BLaER1 treated with 17β-estradiol and CSF1 and Interleukin-3, amounts not matched to agents 10 nM and 100 nM (cell line): ENCODE measurements around the gene ACSM2B.
"Not testable (repeated sequence)": the region's sequence is repeated elsewhere in the genome, so short reads cannot be mapped to it uniquely, and the experiment has no call there.

Experiments
- H3K27ac ChIP-seq, 11 experiments: shearing (Covaris generic); formaldehyde crosslinking; 2 replicates each; pipeline ENCODE4 v1.8.1; 2022
- H3K27me3 ChIP-seq, 11 experiments: shearing (Covaris generic); formaldehyde crosslinking; 2 replicates each; pipeline ENCODE4 v1.8.1; 2022
- H3K36me3 ChIP-seq, 11 experiments: shearing (Covaris generic); formaldehyde crosslinking; 2 replicates each; pipeline ENCODE4 v1.8.1; 2022
- H3K4me1 ChIP-seq, 10 experiments: shearing (Covaris generic); formaldehyde crosslinking; 2 replicates each; pipeline ENCODE4 v1.8.1; 2022
- H3K4me2 ChIP-seq, 11 experiments: shearing (Covaris generic); formaldehyde crosslinking; 2 replicates each; pipeline ENCODE4 v1.8.1; 2022
- H3K4me3 ChIP-seq, 10 experiments: shearing (Covaris generic); formaldehyde crosslinking; 2 replicates each; pipeline ENCODE4 v1.8.1; 2022
- H3K9ac ChIP-seq, 11 experiments: shearing (Covaris generic); formaldehyde crosslinking; 2 replicates each; pipeline ENCODE4 v1.8.1; 2022
- H3K9me3 ChIP-seq, 11 experiments: shearing (Covaris generic); formaldehyde crosslinking; replicated peaks in 1 of 11; 2 replicates each; pipeline ENCODE4 v1.8.1; 2022
- H4K20me1 ChIP-seq, 11 experiments: shearing (Covaris generic); formaldehyde crosslinking; 2 replicates each; pipeline ENCODE4 v1.8.1; 2022
- Cebpa-rat ChIP-seq, 11 experiments: shearing (Covaris generic); IDR thresholded peaks; 2 replicates each; pipeline ENCODE4 v1.8.1; 2022

ACSM2B gene

DNA sequence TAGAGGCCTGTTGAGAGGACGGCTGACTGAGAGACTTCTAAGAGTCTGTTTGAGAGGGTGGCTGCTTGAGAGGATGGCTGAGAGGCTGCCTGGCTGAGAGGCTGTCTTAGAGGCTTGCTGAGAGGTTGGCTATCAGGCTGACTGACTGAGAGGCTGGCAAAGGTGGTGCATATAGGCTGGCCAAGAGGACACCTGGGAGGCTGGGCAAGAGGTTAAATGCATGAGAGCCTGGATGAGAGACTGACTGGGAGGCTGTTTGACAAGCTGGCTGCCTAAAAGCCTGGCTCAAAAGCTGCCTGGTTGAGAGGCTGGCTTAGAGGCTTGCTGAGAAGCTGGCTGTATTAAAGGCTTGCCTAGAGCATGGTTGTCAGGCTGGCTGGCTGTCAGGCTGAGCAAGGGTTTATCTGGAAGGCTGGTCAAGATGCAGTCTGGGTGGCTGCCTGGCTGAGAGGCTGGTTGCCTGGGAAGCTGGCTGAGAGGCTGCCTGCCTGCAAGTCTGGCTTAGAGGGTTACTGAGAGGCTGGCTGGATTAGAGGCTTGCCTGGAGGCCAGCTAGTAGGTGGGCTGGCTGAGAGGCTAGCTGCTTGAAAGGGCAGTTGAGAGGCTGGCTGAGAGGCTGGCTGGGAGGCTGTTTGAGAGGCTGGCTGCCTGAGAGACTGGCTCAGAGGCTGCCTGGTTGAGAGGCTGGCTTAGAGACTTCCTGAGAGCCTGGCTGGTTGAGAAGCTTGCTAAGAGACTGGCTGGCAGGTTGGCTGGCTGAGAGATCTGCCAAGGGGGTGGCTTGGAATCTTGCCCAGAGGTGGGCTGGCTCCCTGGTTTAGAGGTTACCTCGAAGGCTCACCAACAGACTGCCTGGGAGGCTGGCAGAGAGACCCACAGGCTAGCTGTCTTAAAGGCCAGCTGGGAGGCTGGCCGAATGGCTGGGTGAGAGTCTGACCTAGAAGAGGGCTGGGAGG, 38.3 kb upstream of the ACSM2B start:
- Histone ChIP-seq H3K9ac (no peak overlapping the region), H3K36me3 (no peaks in the 10 kb centered on the region), H3K4me3 (no peak overlapping the region), H4K20me1 (no peaks in the 10 kb centered on the region), H3K9me3 (no peaks in the 10 kb centered on the region), H3K27me3 (peaks cover 0 to 6% (median 0%) of the 10 kb centered on the region in 11 experiments; a peak in 1 of 22 replicates), H3K4me1 (no peaks in the 10 kb centered on the region), H3K27ac (no peak overlapping the region), H3K4me2 (no peak overlapping the region)
- TF ChIP-seq Cebpa-rat (IDR thresholded peaks at IDR 0.05), result no peak

DNA sequence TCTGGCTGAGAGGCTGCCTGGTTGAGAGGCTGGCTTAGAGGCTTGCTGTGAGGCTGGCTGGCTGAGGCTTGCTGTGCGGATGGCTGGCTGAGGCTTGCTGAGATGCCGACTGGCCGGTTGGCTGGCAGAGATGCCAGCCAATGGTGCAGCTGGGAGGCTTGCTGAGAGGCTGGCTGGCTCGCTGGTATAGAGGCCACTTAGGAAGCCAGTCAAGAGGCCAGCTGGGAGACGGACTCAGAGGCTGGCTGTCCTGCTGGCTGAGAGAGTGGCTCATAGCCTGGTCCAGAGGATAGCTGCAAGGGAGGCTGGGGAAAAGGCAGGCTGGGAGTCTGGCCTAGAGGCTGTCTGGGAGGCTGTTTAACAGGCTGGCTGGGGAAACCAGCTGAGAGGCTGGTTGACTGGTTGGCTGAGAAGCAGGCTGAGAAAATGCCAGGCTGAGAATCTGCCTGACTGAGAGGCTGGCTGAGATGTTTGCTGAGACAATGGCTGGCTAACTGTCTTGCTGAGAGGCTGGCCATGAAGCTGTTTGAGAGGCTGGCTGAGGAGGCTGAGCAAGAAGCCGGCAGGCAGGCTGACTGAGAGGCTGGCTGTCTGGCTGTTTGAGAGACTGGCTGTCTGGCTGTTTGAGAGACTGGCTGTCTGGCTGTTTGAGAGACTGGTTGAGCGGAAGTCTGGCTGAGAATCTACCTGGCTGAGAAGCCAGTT, 37.5 kb upstream of the ACSM2B start:
- Histone ChIP-seq H3K9ac (no peak overlapping the region), H3K27me3 (peaks cover 0 to 6% (median 0%) of the 10 kb centered on the region in 11 experiments; a peak in 1 of 22 replicates), H3K4me2 (no peak overlapping the region), H3K36me3 (no peaks in the 10 kb centered on the region), H3K4me3 (no peak overlapping the region), H3K9me3 (no peaks in the 10 kb centered on the region), H3K4me1 (no peaks in the 10 kb centered on the region), H4K20me1 (no peaks in the 10 kb centered on the region), H3K27ac (no peak overlapping the region)
- TF ChIP-seq Cebpa-rat (IDR thresholded peaks at IDR 0.05), result no peak

DNA sequence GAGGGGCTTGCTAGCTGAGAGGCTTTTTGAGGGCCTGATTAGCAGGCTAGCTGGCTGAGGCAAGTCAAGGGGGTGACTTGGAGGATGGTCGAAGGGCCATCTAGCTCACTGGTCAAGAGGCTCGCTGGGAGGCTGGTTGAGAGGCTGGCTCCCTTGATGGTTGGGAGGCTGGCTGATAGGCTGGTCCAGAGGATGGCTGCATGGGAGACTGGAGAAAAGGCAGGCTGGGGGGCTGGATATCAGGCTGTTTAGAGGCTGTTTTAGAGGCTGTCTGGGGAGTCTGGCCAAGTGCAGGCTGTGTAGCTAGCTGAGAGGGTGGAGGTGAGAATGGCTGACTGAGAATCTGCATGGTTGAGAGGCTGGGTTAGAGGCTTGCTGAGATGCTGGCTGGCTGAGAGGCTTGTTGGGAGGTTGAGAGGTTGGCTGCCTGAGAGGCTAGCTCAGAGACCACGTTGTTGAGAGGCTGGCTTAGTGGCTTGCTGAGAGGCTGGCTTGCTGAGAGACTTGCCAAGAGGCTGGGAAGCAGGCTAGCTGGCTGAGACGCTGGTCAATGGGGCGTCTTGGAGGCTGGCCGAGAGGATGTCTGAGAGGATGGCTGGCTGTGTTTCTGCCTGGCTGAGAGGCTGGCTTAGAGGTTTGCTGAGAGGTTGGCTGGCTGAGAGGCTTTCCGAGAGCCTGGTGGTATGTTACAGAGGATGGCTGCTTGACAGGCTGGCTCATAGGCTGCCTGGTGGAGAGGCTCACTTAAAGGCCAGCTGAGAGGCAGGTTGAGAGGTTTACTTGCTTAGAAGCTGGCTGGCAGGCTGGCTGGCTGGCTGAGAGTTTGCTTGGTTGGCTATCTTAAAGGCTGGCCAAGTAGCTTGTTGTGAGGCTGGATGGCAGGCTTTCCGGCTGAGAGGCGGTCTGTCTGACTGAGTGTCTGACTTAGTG, 36.6 kb upstream of the ACSM2B start:
- Histone ChIP-seq H3K4me2 (no peak overlapping the region), H4K20me1 (no peaks in the 10 kb centered on the region), H3K27me3 (peaks cover 0 to 6% (median 0%) of the 10 kb centered on the region in 11 experiments; a peak in 1 of 22 replicates), H3K36me3 (no peaks in the 10 kb centered on the region), H3K27ac (no peak overlapping the region), H3K9ac (no peak overlapping the region), H3K4me3 (no peak overlapping the region), H3K9me3 (no peaks in the 10 kb centered on the region), H3K4me1 (no peaks in the 10 kb centered on the region)
- no peak for TF ChIP-seq Cebpa-rat (IDR thresholded peaks at IDR 0.05)

DNA sequence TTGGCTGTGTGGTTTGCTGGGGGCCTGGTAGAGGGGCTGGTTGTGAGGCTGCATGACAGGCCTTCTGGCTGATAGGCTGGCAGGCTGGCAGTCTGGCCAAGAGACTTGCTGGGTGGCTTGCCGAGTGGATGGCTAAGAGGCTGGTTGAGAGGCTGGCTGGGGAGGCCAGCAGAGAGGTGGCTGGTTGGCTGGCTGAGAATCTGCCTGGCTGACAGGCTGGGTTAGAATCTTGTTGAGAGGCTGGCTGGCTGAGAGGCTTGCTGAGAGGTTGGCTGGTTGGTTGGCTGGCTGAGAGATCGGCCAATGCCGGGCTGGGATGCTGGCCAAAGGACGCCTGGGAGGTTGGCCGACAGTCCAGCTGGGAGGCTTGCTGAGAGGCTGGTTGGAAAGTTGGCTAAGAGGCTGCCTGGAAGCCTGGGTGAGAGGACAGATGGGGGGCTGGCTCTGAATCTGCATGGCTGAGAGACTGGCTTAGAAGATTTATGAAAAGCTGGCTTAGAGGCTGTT, 35.9 kb upstream of the ACSM2B start:
- peaks cover 0 to 6% (median 0%) of the 10 kb centered on the region in 11 experiments; a peak in 1 of 22 replicates for H3K27me3 ChIP-seq
- no peak overlapping the region for H3K4me3 ChIP-seq
- no peaks in the 10 kb centered on the region for H4K20me1 ChIP-seq
- no peak overlapping the region for H3K4me2 ChIP-seq
- no peak overlapping the region for H3K9ac ChIP-seq
- no peaks in the 10 kb centered on the region for H3K36me3 ChIP-seq
- H3K9me3 ChIP-seq, result no peaks in the 10 kb centered on the region
- H3K27ac ChIP-seq, result no peak overlapping the region
- TF ChIP-seq Cebpa-rat (IDR thresholded peaks at IDR 0.05), result no peak
- no peaks in the 10 kb centered on the region for H3K4me1 ChIP-seq

DNA sequence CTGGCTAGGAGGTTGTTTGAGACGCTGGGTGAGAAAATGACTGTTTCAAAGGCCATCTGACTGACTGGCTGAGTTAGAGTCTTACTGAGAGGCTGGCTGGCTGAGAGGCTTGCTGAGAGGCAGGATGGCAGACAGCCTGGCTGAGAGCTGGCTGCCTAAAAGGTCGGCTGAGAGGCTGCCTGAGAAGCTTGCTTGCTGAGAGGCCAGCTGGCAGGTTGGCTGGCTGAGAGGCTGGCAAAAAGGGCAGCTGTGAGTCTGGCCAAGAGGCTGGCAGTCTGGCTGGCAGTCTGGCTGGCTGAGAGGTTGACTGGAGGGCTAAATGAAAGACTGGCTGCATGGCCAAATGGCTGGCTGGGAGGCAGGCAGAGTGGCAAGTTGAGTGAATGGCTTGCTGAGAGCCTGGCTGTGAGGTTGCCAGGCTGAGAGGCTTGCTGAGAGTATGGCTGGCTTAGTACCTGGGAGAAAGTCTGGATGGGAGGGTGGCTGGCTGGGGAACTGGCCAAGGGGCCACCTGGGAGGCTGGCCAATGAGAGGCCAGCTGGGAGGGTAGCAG, 35.3 kb upstream of the ACSM2B start:
- Histone ChIP-seq H3K27me3 (peaks cover 0 to 6% (median 0%) of the 10 kb centered on the region in 11 experiments; a peak in 1 of 22 replicates), H3K27ac (no peak overlapping the region), H3K9me3 (no peaks in the 10 kb centered on the region), H4K20me1 (no peaks in the 10 kb centered on the region), H3K4me1 (no peaks in the 10 kb centered on the region), H3K9ac (no peak overlapping the region), H3K4me3 (no peak overlapping the region), H3K4me2 (no peak overlapping the region), H3K36me3 (no peaks in the 10 kb centered on the region)
- no peak for TF ChIP-seq Cebpa-rat (IDR thresholded peaks at IDR 0.05)

DNA sequence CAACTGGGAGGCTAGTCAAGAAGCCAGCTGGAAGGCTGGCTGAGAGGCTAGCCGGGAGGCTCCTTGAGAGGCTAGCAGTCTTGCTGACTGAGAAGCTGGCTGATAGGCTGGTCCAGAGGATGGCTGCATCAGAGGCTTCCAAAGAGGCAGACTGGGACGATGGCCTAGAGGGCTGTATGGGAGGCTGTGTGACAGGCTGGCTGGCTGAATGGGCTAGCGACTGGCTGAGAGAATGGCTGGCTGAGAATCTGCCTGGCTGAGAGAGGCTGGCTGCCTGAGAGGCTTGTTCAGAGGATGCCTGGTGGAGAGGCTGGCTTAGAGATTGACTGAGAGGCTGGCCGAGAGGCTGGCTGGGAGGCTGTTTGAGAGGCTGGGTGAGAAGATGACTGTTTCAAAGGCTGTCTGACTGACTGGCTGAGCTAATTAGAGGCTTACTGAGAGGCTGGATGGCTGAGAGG, 34.8 kb upstream of the ACSM2B start:
- H3K4me3 ChIP-seq, result no peak overlapping the region
- no peaks in the 10 kb centered on the region for H3K9me3 ChIP-seq
- no peak overlapping the region for H3K9ac ChIP-seq
- no peaks in the 10 kb centered on the region for H3K4me1 ChIP-seq
- no peaks in the 10 kb centered on the region for H3K36me3 ChIP-seq
- peaks cover 0 to 6% (median 0%) of the 10 kb centered on the region in 11 experiments; a peak in 1 of 22 replicates for H3K27me3 ChIP-seq
- H3K4me2 ChIP-seq, result no peak overlapping the region
- TF ChIP-seq Cebpa-rat (IDR thresholded peaks at IDR 0.05), result no peak
- H4K20me1 ChIP-seq, result no peaks in the 10 kb centered on the region
- no peak overlapping the region for H3K27ac ChIP-seq

DNA sequence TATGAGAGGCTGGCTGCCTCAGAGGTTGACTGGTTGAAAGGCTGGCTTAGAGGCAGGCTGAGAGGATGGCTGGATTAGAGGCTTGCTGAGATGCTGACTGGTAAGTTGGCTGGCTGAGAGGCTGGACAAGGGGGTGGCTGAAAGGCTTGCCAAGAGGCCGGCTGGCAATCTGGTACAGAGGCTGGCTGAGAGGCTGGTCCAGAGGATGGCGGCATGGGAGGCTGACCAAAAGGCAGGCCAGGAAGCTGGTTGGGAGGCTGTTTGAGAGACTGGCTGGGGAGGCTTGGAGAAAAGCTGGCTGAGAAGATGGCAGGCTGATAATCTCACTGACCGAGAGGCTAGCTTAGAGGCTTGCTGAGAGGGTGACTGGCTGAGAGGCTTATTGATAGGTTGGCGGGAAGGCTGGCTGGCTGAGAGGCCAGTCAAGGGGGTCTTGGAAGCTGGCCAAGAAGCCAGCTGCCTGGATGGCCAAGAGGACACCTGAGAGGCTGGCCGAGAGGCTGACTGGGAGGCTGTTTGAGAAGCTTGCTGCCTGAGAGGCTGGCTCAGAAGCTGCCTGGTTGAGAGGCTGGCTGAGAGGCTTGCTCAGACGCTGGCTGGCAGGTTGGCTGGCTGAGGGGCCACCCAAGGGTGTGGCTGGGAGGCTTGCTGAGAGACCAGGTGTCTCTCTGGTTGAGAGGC, 34.2 kb upstream of the ACSM2B start:
- H3K36me3 ChIP-seq, result no peaks in the 10 kb centered on the region
- no peak overlapping the region for H3K4me2 ChIP-seq
- H3K27ac ChIP-seq, result no peak overlapping the region
- no peaks in the 10 kb centered on the region for H3K9me3 ChIP-seq
- H3K9ac ChIP-seq, result no peak overlapping the region
- peaks cover 0 to 6% (median 0%) of the 10 kb centered on the region in 11 experiments; a peak in 1 of 22 replicates for H3K27me3 ChIP-seq
- no peaks in the 10 kb centered on the region for H4K20me1 ChIP-seq
- H3K4me3 ChIP-seq, result no peak overlapping the region
- no peak for TF ChIP-seq Cebpa-rat (IDR thresholded peaks at IDR 0.05)
- H3K4me1 ChIP-seq, result no peaks in the 10 kb centered on the region

DNA sequence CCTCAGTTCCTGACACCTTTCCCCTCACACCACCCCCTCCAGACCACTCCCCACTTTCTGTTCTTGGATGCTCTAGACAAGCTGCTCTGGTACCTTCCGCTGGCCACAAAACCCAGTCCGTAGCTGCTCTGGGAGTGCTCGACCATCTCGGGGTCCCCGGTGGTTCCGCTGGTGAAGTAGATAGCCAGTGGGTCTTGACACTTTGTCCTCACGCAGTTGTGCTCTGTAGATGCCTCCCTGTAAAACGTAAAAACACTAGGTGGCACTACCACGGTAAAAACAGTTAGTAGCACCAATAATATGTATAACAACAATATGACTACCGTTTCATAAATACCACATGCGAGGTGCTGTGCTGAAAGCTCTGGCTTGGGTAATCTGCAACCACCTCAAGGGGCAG, 26.0 kb upstream of the ACSM2B start:
- H3K36me3 ChIP-seq, H3K27ac ChIP-seq, H3K9ac ChIP-seq, H3K4me2 ChIP-seq, H3K4me1 ChIP-seq, H3K9me3 ChIP-seq, H3K4me3 ChIP-seq, H3K27me3 ChIP-seq, H4K20me1 ChIP-seq: not testable (repeated sequence)

DNA sequence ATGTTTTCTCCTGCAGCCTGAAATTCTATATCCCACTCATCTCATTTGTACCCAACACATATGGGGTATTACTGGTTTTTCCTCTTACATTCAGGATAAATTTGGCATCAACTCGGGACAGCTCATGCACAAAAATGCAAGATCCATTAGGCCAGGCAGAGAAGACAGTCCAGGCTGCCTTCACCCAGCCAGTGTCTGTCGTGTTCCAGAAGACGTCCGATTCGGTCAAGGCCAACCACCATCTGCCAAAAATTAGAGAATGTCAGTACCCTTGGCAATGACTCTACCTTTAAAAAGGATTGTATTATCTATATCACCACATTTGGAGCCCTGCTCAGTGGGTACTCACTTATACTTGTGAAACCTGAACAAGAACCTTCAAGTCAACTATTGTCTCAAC, 23.3 kb upstream of the ACSM2B start:
- H3K9ac ChIP-seq, H3K4me2 ChIP-seq, H3K4me1 ChIP-seq, H3K4me3 ChIP-seq, H3K27me3 ChIP-seq, H4K20me1 ChIP-seq, H3K36me3 ChIP-seq, H3K9me3 ChIP-seq, H3K27ac ChIP-seq: not testable (repeated sequence)
